Panc1 (cell line): ENCODE measurements around the gene HIGD2A. TPM values are rescaled to one million over a fixed set of nuclear protein-coding genes. Genes with fewer than 3 reads are reported as not detected.

ENCODE experiments used
- ATAC-seq: fragments of 200-7000 bp; cut with Tn5 transposase; 2 replicates; pipeline ENCODE4 v1.9.1; 2020; ENCODE audit warnings: mild to moderate bottlenecking, moderate library complexity
- BruUV-seq: library from RNA; stranded (reverse); fragments of 400-500 nt; replicated peaks from 2 replicates; lab custom pipeline; 2021; lab: Mats Ljungman, UMichigan
- CTCF ChIA-PET: fragments of 300-600 bp; sonication (Branson Sonifier 250); formaldehyde crosslinking; loops from one replicate; lab custom pipeline; 2022; ENCODE audit warnings: antibody characterized with exemption; lab: Charles Lee
- POLR2A ChIA-PET: fragments of 300-600 bp; sonication (Branson Sonifier 250); formaldehyde crosslinking; loops from one replicate; lab custom pipeline; 2022; ENCODE audit warnings: antibody characterized with exemption; lab: Charles Lee
- DNase-seq: peaks from one replicate; pipeline ENCODE4 v3.0.0-alpha.2; 2010; ENCODE audit warnings: low read depth, low spot score
- H3K27ac ChIP-seq: 2 replicates; pipeline ENCODE4 v1.5.1; 2011; ENCODE audit warnings: mild to moderate bottlenecking, low read length, inconsistent platforms
- H3K27me3 ChIP-seq: fragments of 200-500 bp; sonication (Bioruptor generic); 2 replicates; pipeline ENCODE4 v1.6.0; 2014; ENCODE audit warnings: low read length, inconsistent platforms; ENCODE audit not compliant: control insufficient read depth, insufficient read depth
- H3K36me3 ChIP-seq: fragments of 200-500 bp; sonication (Bioruptor generic); 2 replicates; pipeline ENCODE4 v1.5.1; 2014; ENCODE audit warnings: inconsistent platforms, mild to moderate bottlenecking, low read length, moderate library complexity; ENCODE audit not compliant: control insufficient read depth, insufficient read depth
- H3K4me1 ChIP-seq: 2 replicates; pipeline ENCODE4 v1.5.1; 2011; ENCODE audit warnings: inconsistent platforms, mild to moderate bottlenecking, low read length, moderate library complexity; ENCODE audit not compliant: control insufficient read depth, insufficient read depth
- H3K4me3 ChIP-seq, 2 experiments: 2 replicates each; pipeline ENCODE4 v1.5.1; 2011 to 2012; ENCODE audit warnings: low read depth in 2 of 2, low read length in 2 of 2, mild to moderate bottlenecking in 2 of 2, inconsistent platforms in 1 of 2, moderate library complexity in 1 of 2
- H3K9me3 ChIP-seq: fragments of 200-500 bp; sonication (Bioruptor generic); 2 replicates; pipeline ENCODE4 v1.5.1; 2014; ENCODE audit warnings: low read depth, mild to moderate bottlenecking, inconsistent platforms, low read length, moderate library complexity; ENCODE audit not compliant: control insufficient read depth, insufficient read depth
- CTCF ChIP-seq: fragments of 450-650 bp; IDR thresholded peaks from 2 replicates; pipeline ENCODE4 v1.5.1; 2017; ENCODE audit warnings: mild to moderate bottlenecking
- POLR2AphosphoS5 ChIP-seq: IDR thresholded peaks from 2 replicates; pipeline ENCODE4 v1.6.1; 2012; ENCODE audit warnings: mild to moderate bottlenecking, low read depth, low read length, moderate library complexity
- REST ChIP-seq, 2 experiments: IDR thresholded peaks; 2 replicates each; pipeline ENCODE4 v1.6.1; 2011 to 2012; ENCODE audit warnings: low read depth in 2 of 2, control low read depth in 1 of 2, low read length in 1 of 2, mild to moderate bottlenecking in 1 of 2, moderate library complexity in 1 of 2; ENCODE audit not compliant: insufficient read depth in 1 of 2
- SIN3A ChIP-seq: IDR thresholded peaks from 2 replicates; pipeline ENCODE4 v1.6.1; 2012; ENCODE audit warnings: low read depth, mild to moderate bottlenecking, low read length, moderate library complexity, borderline replicate concordance; ENCODE audit not compliant: insufficient read depth
- TCF7L2 ChIP-seq: IDR thresholded peaks from 2 replicates; pipeline ENCODE4 v1.6.1; 2011; ENCODE audit warnings: mild to moderate bottlenecking, low read depth, low read length, inconsistent platforms
- in situ Hi-C: cut with HindIII; loops from 2 replicates; pipeline ENCODE4 v1.10.0; 2016; ENCODE audit warnings: low sequenced_read_pairs, low pct_unique_long_range_greater_than_20kb
- intact Hi-C: fragments of 100-400 bp; cut with micrococcal nuclease; formaldehyde crosslinking; loops from one replicate; pipeline ENCODE4 v1.10.0; 2022; ENCODE audit not compliant: unreplicated experiment
- total RNA-seq: library from RNA; stranded (reverse); gene quantifications from one replicate; pipeline ENCODE4 v1.2.1, GENCODE V29; 2021; ENCODE audit not compliant: unreplicated experiment

The HIGD2A gene
- total RNA-seq, 1 experiment from 2014 or later = 162 TPM

GRCh38 chr5:176396330-176396729 lies 7.8 kb downstream of the HIGD2A start:
- intact Hi-C loops = no loop called here
- H3K9me3 ChIP-seq = no peaks in the 10 kb centered on the region
- ATAC-seq (no peak), DNase-seq (no peak)
- ChIA-PET CTCF (no interaction called here), POLR2A (no interaction called here)
- H3K4me3 ChIP-seq = no peak overlapping the region
- H3K27ac ChIP-seq = no peak overlapping the region
- H3K36me3 ChIP-seq = no peaks in the 10 kb centered on the region; the same call in 1 of the 2 replicates
- TF ChIP-seq POLR2AphosphoS5 = no peak
- TF ChIP-seq TCF7L2 = no peak
- no peak for TF ChIP-seq REST (IDR thresholded peaks at IDR 0.05; ENCODE audit: insufficient read depth in 1 of 2, low read depth in 2 of 2, low read length in 1 of 2)
- TF ChIP-seq SIN3A = no peak
- no peak for TF ChIP-seq CTCF
- no peaks in the 10 kb centered on the region for H3K27me3 ChIP-seq
- in situ Hi-C loops = no loop called here
- no TSS peak for BruUV-seq
- no peaks in the 10 kb centered on the region for H3K4me1 ChIP-seq

- intact Hi-C loops = no loop called here
- no peak for TF ChIP-seq CTCF
- TF ChIP-seq POLR2AphosphoS5 = no peak
- TF ChIP-seq SIN3A = no peak
- no peak for TF ChIP-seq TCF7L2
- TF ChIP-seq REST (IDR thresholded peaks at IDR 0.05; ENCODE audit: insufficient read depth in 1 of 2, low read depth in 2 of 2, low read length in 1 of 2) = no peak
- no peak overlapping the region for H3K27ac ChIP-seq
- no peak for ATAC-seq
- H3K4me3 ChIP-seq = no peak overlapping the region
- H3K4me1 ChIP-seq = no peaks in the 10 kb centered on the region
- ChIA-PET CTCF (no interaction called here), POLR2A (no interaction called here)
- no peaks in the 10 kb centered on the region for H3K27me3 ChIP-seq
- DNase-seq = no peak
- H3K9me3 ChIP-seq = no peaks in the 10 kb centered on the region
- no TSS peak for BruUV-seq
- H3K36me3 ChIP-seq = no peaks in the 10 kb centered on the region
- in situ Hi-C loops = no loop called here
Measured at GRCh38 chr5:176397736-176398420, 9.3 kb downstream of the HIGD2A start.
